MM.1S (cell line): ENCODE results near the gene PPA2.

Source experiments
- CTCF ChIP-seq: fragments of 300-600 bp; sonication (generic); IDR thresholded peaks from 2 replicates; pipeline ENCODE4 v1.5.1; 2016; ENCODE audit warnings: antibody characterized with exemption, low read length, mixed read lengths
- EZH2 ChIP-seq: fragments of 300-600 bp; sonication (generic); optimal IDR thresholded peaks from 2 replicates; pipeline ENCODE3; 2017; ENCODE audit warnings: low read depth, mild to moderate bottlenecking, antibody characterized with exemption, low read length, mixed read lengths
- EZH2phosphoT487 ChIP-seq: fragments of 300-600 bp; sonication (generic); IDR thresholded peaks from 2 replicates; pipeline ENCODE4 v1.6.1; 2018; ENCODE audit warnings: antibody characterized with exemption, low read length

DNA sequence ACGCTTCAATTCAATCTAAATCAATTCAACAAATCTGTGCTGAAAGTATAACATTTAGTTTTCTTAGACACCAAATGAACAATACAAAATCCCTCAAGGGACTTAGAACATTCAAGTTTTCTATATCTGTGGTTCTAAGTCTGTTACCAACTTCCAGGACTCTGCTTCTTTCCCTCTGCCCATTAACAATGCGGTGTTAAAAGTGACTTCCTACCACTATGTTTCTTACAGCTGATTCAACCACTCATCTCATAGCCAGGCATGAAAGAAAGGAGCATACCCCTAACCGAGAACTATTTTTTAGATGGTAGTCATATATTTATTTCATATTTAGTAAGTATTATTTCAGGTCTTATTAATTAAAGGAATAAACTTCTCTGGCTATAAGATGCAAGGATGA is 38.9 kb downstream of the PPA2 start:
- TF ChIP-seq CTCF = no peak
- no peak for TF ChIP-seq EZH2
- TF ChIP-seq EZH2phosphoT487 = no peak
